HL-60 (cell line): Measurements from ENCODE around the gene MOB3B.

Experiments used
- DNase-seq, 2 experiments: peaks; one replicate each; pipeline ENCODE4 v3.0.0-alpha.2; 2010 to 2020; ENCODE audit warnings: low read depth in 1 of 2, low spot score in 1 of 2
- H3K27ac ChIP-seq: fragments of 250-450 bp; sonication (Bioruptor Pico); replicated peaks from 2 replicates; pipeline ENCODE4 v1.5.1; 2020; ENCODE audit warnings: mild to moderate bottlenecking, moderate library complexity
- H3K27me3 ChIP-seq: fragments of 250-450 bp; sonication (Bioruptor Pico); 2 replicates; pipeline ENCODE4 v1.5.1; 2021; ENCODE audit warnings: mild to moderate bottlenecking, moderate library complexity; ENCODE audit not compliant: insufficient read depth, poor library complexity, severe bottlenecking
- H3K4me3 ChIP-seq: replicated peaks from 2 replicates; pipeline ENCODE4 v1.5.1; 2011; ENCODE audit warnings: mild to moderate bottlenecking, control low read depth, low read length; ENCODE audit not compliant: insufficient read depth
- GABPA ChIP-seq: IDR thresholded peaks from 2 replicates; pipeline ENCODE4 v1.6.1; 2012; ENCODE audit warnings: low read depth
- POLR2AphosphoS5 ChIP-seq: IDR thresholded peaks from 2 replicates; pipeline ENCODE4 v1.6.1; 2012; ENCODE audit warnings: low read depth
- REST ChIP-seq: IDR thresholded peaks from 2 replicates; pipeline ENCODE4 v1.6.1; 2012; ENCODE audit warnings: low read depth; ENCODE audit not compliant: insufficient replicate concordance
- SPI1 ChIP-seq: IDR thresholded peaks from 2 replicates; pipeline ENCODE4 v1.6.1; 2012; ENCODE audit warnings: low read depth, mild to moderate bottlenecking, borderline replicate concordance
- TF ChIP-seq, protein P1 (sequence below): IDR thresholded peaks from one replicate; pipeline ENCODE4 v1.5.1; 2011; ENCODE audit warnings: low read length, control low read depth, inconsistent platforms; ENCODE audit not compliant: insufficient read depth

Gene MOB3B

GRCh38 chr9:27540502-27540901 is 10.9 kb upstream of the MOB3B start:
- TF ChIP-seq POLR2AphosphoS5: no peak
- no peak for TF ChIP-seq GABPA
- no peak for TF ChIP-seq REST
- no peak for TF ChIP-seq SPI1
- TF ChIP-seq, protein P1, sequence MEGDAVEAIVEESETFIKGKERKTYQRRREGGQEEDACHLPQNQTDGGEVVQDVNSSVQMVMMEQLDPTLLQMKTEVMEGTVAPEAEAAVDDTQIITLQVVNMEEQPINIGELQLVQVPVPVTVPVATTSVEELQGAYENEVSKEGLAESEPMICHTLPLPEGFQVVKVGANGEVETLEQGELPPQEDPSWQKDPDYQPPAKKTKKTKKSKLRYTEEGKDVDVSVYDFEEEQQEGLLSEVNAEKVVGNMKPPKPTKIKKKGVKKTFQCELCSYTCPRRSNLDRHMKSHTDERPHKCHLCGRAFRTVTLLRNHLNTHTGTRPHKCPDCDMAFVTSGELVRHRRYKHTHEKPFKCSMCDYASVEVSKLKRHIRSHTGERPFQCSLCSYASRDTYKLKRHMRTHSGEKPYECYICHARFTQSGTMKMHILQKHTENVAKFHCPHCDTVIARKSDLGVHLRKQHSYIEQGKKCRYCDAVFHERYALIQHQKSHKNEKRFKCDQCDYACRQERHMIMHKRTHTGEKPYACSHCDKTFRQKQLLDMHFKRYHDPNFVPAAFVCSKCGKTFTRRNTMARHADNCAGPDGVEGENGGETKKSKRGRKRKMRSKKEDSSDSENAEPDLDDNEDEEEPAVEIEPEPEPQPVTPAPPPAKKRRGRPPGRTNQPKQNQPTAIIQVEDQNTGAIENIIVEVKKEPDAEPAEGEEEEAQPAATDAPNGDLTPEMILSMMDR: no peak
- no peak overlapping the region for H3K27ac ChIP-seq
- no peak for DNase-seq
- no peak overlapping the region for H3K4me3 ChIP-seq
- H3K27me3 ChIP-seq: no peaks in the 10 kb centered on the region

GRCh38 chr9:27539479-27540441 is 10.1 kb upstream of the MOB3B start:
- DNase-seq: no peak
- Histone ChIP-seq H3K27me3 (no peaks in the 10 kb centered on the region), H3K4me3 (no peak overlapping the region), H3K27ac (no peak overlapping the region)
- TF ChIP-seq SPI1 (no peak), REST (no peak), POLR2AphosphoS5 (no peak), GABPA (no peak)
- TF ChIP-seq, protein P1: no peak

GRCh38 chr9:27538647-27539046 is 9.0 kb upstream of the MOB3B start:
- no peaks in the 10 kb centered on the region for H3K27me3 ChIP-seq
- no peak overlapping the region for H3K4me3 ChIP-seq
- H3K27ac ChIP-seq: no peak overlapping the region
- TF ChIP-seq GABPA: no peak
- TF ChIP-seq, protein P1: no peak
- no peak for TF ChIP-seq REST
- no peak for TF ChIP-seq SPI1
- no peak for TF ChIP-seq POLR2AphosphoS5
- DNase-seq: no peak
